ENCODE measurements around the gene P2RY8.
"Not testable (repeated sequence)": the region's sequence is repeated elsewhere in the genome, so short reads cannot be mapped to it uniquely, and the experiment has no call there.

Gene P2RY8

DNA sequence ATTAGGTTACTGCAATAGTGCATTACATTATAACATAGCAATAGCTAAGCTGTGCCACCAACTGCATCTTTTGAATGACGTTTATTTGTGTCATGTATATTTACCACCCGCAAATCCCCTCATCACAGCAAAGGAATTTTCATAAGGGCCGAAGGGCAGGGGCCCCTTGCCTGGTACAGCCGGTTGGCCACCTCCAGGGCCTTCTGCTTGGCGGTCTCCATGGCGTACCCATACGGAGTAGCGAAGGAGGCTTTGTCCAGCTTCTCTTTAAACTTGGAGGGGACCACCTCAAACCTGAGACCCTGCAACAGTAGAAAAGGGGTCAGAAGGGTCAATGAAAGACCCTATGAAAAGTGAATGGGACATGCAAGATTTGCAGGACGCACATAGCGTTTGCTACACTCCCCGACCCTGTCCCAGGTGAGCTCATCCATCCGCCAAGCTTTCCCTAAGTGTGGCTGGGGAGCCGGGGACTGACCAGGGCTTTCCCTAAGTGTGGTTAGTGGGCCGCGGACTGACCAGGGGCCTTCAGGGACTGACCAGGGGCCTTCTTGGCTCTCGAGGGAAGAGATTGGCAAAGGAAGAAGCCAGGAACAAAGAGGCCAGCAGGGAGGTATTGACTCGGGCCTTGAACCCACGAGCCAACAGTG is 94.8 kb downstream of the P2RY8 start:
- no peak for TF ChIP-seq CTCF (IDR thresholded peaks at IDR 0.05; ENCODE audit: low read depth, low read length)
- no peak for DNase-seq (ENCODE audit: extremely low read depth, low read depth)

GRCh38 chrX:1440506-1440905 is 96.5 kb downstream of the P2RY8 start:
- no peak for DNase-seq (ENCODE audit: extremely low read depth, low read depth)
- TF ChIP-seq CTCF (IDR thresholded peaks at IDR 0.05; ENCODE audit: low read depth, low read length): no peak

GRCh38 chrX:1435241-1435895 is 101.6 kb downstream of the P2RY8 start:
- DNase-seq (ENCODE audit: extremely low read depth, low read depth): no peak

DNA sequence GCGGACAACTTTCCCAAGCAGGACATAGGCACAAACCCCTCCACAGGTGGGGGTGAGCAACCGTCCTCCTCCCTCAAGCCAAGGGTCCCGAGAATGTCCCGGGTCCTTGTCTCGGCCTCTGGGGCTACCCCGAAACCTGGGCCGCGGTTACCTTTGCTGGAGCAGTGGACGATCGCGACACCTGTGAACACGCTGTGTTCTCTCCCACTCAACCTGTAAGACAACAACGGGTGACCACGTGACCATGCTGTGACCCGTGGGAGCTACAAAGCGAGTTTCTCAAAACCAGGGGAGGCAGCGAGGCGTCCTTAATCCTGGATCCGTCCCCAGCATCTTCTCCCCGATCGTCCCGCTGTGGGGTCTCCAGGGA is 102.1 kb downstream of the P2RY8 start:
- TF ChIP-seq CTCF (IDR thresholded peaks at IDR 0.05; ENCODE audit: low read depth, low read length): no peak
- DNase-seq (ENCODE audit: extremely low read depth, low read depth): no peak

More at GRCh38 chrX:1435241-1435895, 101.6 kb downstream of the P2RY8 start:
- no peak for TF ChIP-seq CTCF (IDR thresholded peaks at IDR 0.05; ENCODE audit: low read depth, low read length)

GRCh38 chrX:1433646-1434357 is 103.2 kb downstream of the P2RY8 start:
- DNase-seq (ENCODE audit: extremely low read depth, low read depth): no peak
- no peak for TF ChIP-seq CTCF (IDR thresholded peaks at IDR 0.05; ENCODE audit: low read depth, low read length)

DNA sequence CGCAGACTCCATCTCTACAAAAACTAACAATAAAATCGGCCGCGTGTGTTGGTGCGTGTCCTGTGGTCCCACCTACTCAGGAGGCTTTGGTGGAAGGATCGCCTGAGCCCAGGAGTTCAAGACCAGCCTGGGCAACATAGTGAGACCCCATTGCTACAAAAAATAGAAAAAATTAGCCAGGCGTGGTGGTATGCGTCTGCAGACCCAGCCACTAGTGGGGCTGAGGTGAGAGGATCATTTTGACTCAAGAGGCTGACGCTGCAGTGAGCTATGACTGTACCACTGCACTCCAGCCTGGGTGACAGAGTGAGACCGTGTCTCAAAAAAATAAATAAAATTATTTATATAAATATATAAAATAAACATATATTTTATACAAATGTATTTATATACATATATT is 106.5 kb downstream of the P2RY8 start:
- TF ChIP-seq CTCF (IDR thresholded peaks at IDR 0.05; ENCODE audit: low read depth, low read length): no peak
- no peak for DNase-seq (ENCODE audit: extremely low read depth, low read depth)

- no peak for TF ChIP-seq CTCF (IDR thresholded peaks at IDR 0.05; ENCODE audit: low read depth, low read length)
- DNase-seq (ENCODE audit: extremely low read depth, low read depth): no peak
These were observed 109.2 kb downstream of the P2RY8 start for GRCh38 chrX:1427756-1428155.

- not testable (repeated sequence) for DNase-seq (ENCODE audit: extremely low read depth, low read depth)
These were observed 110.7 kb downstream of the P2RY8 start for GRCh38 chrX:1426321-1426720.
